NCI-H2029 (cell line): Measurements from ENCODE around the gene HPCAL1.

Source experiments
- DNase-seq: peaks from one replicate; lab custom pipeline; 2025; lab: John Stamatoyannopoulos, UW

The HPCAL1 gene

DNA sequence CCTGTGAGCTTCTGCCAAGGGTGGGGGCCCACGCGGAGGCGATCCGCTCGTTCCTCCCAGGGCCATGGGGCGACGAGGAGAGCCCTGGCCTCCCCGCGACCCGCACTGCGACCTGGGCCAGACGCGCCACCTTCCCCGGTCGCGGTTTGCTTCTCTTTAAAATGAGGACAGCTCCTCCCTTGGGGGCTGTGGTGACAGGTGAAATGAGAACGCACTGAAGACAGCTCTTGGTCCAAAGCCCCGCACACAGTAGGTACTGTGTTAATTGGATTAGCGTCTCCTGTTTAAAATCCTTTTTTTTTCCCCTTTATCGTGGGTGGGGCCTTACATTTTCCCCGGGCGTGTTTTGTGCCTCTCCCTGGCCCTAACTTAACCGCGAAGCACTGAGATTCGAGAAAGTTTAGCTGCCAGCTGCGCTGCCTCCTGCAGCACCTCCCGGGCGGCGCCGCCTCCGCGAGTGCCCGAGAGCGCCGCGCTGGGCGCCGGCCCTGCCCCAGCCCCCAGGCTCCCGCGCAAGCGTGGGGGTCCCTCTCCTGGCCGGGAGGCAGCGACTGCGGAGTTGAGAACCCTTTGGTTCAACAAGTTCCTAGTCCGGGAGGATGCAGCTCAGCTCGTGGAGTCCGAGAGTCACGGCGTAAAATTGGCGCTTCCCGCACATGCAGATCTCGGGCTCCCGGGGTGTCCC is 1.1 kb downstream of the HPCAL1 start:
- DNase-seq: no peak

DNA sequence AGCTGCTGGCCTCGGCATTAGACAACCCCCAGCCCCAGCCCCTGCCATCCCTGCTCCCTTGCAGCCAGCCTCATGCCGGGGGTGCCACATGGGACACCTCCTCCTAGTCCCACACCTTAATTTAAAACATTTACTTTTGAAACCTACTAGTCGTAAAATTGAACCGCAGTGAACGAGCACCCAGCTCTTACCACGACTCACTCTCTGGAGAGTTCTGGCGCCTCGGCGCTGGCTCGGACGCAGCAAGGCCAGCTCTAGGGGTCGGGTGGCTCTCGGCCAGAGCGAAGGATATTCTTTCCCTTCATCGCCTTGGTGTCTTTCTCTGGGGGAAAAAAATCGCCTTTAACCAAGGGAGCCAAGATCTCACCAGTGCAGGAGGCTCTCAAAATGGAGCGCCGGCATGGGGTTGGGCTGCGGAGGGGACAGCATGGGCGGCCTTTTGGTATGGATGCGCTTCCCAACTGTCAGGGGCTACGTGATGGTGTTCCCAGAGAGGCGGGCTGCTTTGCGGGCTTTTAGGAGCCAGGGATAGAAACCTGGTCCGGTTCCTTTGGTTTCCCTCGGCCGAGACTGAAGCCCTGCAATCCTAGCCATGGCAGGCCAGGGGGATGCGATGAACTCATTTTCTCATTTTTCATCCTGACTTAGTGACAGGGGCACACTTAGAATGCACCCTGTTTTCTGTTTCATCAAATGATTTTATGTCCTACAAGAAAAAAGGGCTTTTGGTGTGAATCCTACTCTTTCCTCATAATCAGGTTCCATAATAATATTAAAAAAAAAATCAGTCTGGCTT is 2.0 kb downstream of the HPCAL1 start:
- DNase-seq: no peak

GRCh38 chr2:10305254-10305635 is 2.5 kb downstream of the HPCAL1 start:
- DNase-seq: no peak

GRCh38 chr2:10305715-10306114 is 3.0 kb downstream of the HPCAL1 start:
- DNase-seq: no peak

DNA sequence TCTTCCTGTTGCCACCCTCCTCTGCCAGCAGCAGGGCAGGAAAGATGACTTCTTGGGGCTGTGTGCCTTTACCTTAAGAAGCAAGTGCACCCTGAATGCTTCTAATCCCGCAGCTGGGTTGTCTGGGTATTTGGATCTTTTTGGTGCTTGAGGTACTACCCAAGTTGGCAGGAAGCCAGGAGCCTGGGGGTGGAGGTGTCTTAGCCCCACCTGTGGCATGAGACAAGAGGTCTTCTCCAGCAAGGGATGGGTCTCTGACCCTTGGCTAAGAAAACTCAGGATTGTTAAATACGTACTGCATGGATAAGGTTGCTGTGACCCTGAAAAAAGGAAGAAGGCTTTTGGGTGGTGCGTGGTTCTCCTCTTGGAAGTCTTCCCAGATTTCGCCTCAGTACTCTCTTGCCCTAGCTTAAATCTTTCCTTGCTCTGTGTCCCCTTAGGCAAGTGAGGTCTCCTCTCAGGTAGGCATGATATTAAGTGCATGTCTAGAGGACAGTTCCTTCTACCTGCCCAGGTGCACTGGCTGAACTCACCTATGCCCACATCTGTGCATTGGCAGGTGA is 4.3 kb downstream of the HPCAL1 start:
- DNase-seq: no peak

GRCh38 chr2:10307561-10308156 is 5.0 kb downstream of the HPCAL1 start:
- no peak for DNase-seq

DNA sequence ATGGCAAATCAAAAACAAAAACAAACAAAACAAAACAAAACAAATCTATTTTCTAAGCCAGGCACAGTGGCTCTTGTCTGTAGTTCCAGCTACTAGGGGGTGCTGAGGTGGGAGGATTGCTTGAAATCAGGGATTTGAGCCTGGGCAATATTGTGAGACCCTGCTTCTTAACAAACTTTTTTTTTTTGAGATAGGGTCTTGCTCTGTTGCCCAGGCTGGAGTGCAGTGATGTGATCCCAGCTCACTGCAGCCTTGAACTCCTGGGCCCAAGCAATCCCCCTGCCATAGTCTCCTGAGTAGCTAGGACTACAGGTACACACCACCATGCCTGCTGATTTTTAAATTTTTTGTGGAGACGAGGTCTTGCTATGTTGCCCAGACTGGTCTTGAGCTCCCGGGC is 6.2 kb downstream of the HPCAL1 start:
- no peak for DNase-seq

- DNase-seq: no peak
Measured at GRCh38 chr2:10309286-10309685, 6.6 kb downstream of the HPCAL1 start.

DNA sequence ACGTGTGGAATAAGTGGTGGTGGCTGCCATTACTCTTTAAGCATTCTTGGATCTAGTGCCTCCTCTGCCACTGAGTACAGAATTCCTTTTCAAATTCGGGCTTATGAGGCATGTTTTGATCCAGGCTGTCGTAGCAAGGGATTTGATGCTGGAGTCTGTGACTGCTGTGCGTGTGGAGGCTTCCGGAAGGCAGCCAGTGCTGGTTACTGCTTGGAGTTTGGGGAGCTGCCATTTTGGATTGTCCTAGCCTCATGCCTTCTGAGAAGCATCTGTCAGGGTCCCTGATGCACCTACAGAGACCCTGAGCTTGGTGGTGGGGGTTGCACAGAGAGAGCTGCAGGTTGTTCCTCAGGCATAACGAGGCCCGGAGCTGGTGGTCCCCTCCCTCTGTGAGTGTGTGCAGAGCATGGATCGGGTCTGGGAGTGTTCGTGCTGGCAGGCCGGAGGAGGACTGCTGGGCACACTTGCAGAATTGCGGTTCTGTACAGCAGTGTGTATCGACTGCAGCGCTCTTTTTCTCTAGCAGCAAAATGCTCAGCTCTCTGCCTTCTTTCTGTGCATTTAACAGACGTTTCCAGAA is 7.7 kb downstream of the HPCAL1 start:
- DNase-seq: no peak

- no peak for DNase-seq
Measured at GRCh38 chr2:10311736-10312135, 9.0 kb downstream of the HPCAL1 start.

DNA sequence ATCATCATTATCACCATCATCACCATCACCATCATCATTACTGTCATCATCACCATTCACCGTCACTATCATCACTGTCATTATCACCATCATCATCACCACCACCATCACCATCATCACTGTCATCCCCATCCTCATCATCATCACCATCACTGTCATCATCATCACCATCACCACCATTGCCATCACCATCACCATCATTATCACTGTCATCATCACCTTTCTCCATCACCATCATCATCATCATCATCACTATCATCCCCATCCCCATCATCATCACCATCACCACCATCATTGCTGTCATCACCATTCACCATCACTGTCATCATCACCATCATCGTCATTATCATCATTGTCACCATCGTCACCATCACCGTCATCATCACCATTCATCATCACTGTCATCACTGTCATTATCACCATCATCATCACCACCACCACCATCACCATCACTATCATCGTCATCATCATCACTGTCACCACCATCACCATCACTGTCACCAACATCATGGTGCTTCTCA is 9.8 kb downstream of the HPCAL1 start:
- DNase-seq: no peak

DNA sequence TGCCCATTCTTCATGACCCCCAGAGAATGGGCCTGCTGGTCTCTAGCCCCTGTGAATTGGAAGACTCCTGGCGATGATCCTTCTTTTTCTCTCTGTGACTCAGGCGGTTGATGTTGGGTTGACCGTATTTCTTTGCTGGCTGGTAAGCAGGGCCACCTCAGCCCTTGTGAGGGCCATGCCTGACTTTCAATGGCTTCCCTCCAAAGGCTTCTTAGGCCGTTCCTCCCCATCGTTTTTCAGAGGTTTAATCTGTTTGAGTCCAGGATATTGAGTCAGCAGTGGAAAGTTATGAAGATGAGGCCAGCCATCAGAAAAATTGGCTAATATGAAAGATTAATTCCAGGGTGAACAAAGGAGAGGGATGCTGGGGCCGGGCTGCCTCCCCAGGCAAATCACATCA is 13.6 kb downstream of the HPCAL1 start:
- DNase-seq: no peak

DNA sequence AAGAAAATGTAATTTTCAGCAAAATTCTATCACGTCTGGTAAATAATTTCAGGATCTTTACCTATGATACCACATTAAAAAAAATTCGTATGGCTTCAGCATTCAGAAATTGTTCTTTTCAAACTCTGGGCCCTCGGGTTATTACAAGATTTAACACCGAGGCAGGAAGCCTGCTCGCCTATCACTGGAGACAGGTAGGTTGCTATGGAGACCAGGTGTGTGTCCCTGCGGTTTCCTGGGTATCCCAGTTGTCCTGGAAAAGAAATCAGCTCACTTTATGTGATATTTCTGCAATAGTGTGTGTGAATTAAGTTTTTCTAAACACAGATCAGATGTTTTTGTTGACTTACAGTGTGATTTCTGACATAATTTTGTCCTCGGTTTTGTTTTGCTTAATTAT is 14.2 kb downstream of the HPCAL1 start:
- no peak for DNase-seq

DNA sequence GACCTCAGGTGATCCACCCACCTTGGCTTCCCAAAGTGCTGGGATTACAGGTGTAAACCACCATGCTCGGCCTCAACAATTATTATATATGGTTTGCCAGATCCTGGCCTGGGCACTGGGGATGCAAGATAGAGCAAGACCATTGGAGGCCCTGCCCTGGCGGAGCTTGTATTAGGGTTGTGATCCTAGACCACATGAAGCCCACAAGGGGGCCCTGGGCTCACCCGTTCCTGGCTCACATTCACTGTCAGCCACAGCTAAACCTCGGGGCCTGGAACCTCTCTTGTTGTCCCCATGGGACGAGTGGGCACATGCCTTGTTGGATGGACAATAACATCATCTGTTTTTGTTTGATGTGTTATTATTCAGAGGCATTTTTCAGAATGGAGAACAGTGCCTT is 14.9 kb downstream of the HPCAL1 start:
- DNase-seq: no peak

GRCh38 chr2:10318345-10318744 is 15.6 kb downstream of the HPCAL1 start:
- no peak for DNase-seq

GRCh38 chr2:10319892-10320574 is 17.3 kb downstream of the HPCAL1 start:
- DNase-seq: no peak

GRCh38 chr2:10320575-10320931 is 17.8 kb downstream of the HPCAL1 start:
- no peak for DNase-seq

GRCh38 chr2:10320933-10321332 is 18.2 kb downstream of the HPCAL1 start:
- DNase-seq: no peak

DNA sequence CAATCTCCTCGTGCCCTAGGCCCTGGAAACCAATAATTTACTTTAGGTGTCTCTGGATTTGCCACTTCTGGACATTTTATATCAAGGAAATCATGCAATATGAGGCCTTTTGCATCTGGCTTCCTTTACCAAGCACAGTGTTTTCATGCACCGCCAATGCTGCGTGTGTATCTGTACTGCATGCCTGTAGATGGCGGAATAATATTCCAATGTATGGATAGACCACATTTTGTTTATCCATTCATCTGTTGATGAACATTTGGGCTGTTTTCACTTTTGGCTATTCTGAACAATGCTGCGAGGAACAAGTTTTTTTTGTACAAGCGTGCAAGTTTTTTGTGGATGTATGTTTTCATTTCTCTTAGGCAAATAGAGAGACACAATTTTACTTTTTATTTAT is 18.9 kb downstream of the HPCAL1 start:
- no peak for DNase-seq

DNA sequence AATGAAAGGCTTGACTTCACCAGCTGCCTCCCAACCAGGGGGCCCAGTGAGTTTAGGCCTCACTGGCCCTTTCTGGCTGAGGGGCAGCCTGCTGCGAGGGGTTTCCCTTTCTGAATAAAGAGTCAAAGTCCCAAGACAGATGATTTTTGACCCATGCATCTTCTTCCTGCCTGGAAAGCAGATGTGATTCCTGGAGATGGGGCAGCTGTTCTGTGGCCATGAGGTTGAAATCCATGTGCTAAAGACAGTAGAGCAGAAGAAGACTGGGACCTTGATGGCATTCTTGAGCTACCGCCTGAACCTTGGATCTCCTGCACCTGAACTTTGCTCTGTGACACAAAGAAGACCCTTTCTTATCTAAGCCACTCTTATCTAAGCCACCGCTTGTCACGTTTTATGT is 19.8 kb downstream of the HPCAL1 start:
- no peak for DNase-seq

GRCh38 chr2:10322973-10323372 is 20.3 kb downstream of the HPCAL1 start:
- DNase-seq: no peak

- no peak for DNase-seq
Measured at GRCh38 chr2:10323535-10323934, 20.8 kb downstream of the HPCAL1 start.
